ENCODE measurements around the gene SERPINA3.

The SERPINA3 gene

GRCh38 chr14:94655169-94655710 lies 43.0 kb downstream of the SERPINA3 start:
- no peak for DNase-seq (ENCODE audit: low spot score)

- no peak for DNase-seq (ENCODE audit: low spot score)
These were observed 43.9 kb downstream of the SERPINA3 start for GRCh38 chr14:94656043-94656442.

GRCh38 chr14:94659256-94659655 lies 47.1 kb downstream of the SERPINA3 start:
- DNase-seq (ENCODE audit: low spot score) = no peak

GRCh38 chr14:94659901-94660300 lies 47.7 kb downstream of the SERPINA3 start:
- no peak for DNase-seq (ENCODE audit: low spot score)

GRCh38 chr14:94660306-94660946 lies 48.2 kb downstream of the SERPINA3 start:
- no peak for DNase-seq (ENCODE audit: low spot score)

GRCh38 chr14:94663538-94663937 lies 51.3 kb downstream of the SERPINA3 start:
- no peak for DNase-seq (ENCODE audit: low spot score)

- DNase-seq (ENCODE audit: low spot score) = no peak
These were observed 51.9 kb downstream of the SERPINA3 start for GRCh38 chr14:94663965-94664704.

- no peak for DNase-seq (ENCODE audit: low spot score)
These were observed 52.9 kb downstream of the SERPINA3 start for GRCh38 chr14:94665121-94665520.

- no peak for DNase-seq (ENCODE audit: low spot score)
These were observed 53.4 kb downstream of the SERPINA3 start for GRCh38 chr14:94665544-94665943.

GRCh38 chr14:94670692-94671285 lies 58.6 kb downstream of the SERPINA3 start:
- DNase-seq (ENCODE audit: low spot score) = no peak

- DNase-seq (ENCODE audit: low spot score) = no peak
These were observed 59.8 kb downstream of the SERPINA3 start for GRCh38 chr14:94671870-94672444.

- no peak for DNase-seq (ENCODE audit: low spot score)
These were observed 60.9 kb downstream of the SERPINA3 start for GRCh38 chr14:94673071-94673470.
